NCI-H187 treated with DMSO at 0.1 percent for 48 hours (cell line): ENCODE measurements around the gene S100A4.
"Not testable (repeated sequence)": the region's sequence is repeated elsewhere in the genome, so short reads cannot be mapped to it uniquely, and the experiment has no call there.

ENCODE experiments used
- DNase-seq: peaks from one replicate; lab custom pipeline; 2025; lab: John Stamatoyannopoulos, UW

Gene S100A4

GRCh38 chr1:153567621-153568366 is 22.2 kb upstream of the S100A4 start:
- DNase-seq = no peak

- DNase-seq = no peak
Observed at GRCh38 chr1:153566414-153567371, 21.1 kb upstream of the S100A4 start.

GRCh38 chr1:153565529-153566374 is 20.1 kb upstream of the S100A4 start, which contains the start of gene S100A2:
S100A2 (minus strand) TSS chr1:153565844; CDS start chr1:153563877, 1,967 bp downstream.
- DNase-seq = no peak

GRCh38 chr1:153563991-153564390 is 18.4 kb upstream of the S100A4 start:
- no peak for DNase-seq

- no peak for DNase-seq
Observed at GRCh38 chr1:153563483-153563901, 17.9 kb upstream of the S100A4 start.

GRCh38 chr1:153562021-153562420 is 16.4 kb upstream of the S100A4 start:
- DNase-seq = not testable (repeated sequence)

GRCh38 chr1:153561466-153561985 is 15.9 kb upstream of the S100A4 start:
- DNase-seq = no peak

- no peak for DNase-seq
Observed at GRCh38 chr1:153560771-153561465, 15.3 kb upstream of the S100A4 start.

GRCh38 chr1:153560241-153560640 is 14.6 kb upstream of the S100A4 start:
- DNase-seq = no peak

- DNase-seq = no peak
Observed at GRCh38 chr1:153557877-153558276, 12.3 kb upstream of the S100A4 start.

GRCh38 chr1:153556348-153556747 is 10.7 kb upstream of the S100A4 start:
- DNase-seq = no peak

- no peak for DNase-seq
Observed at GRCh38 chr1:153553830-153554541, 8.4 kb upstream of the S100A4 start.

GRCh38 chr1:153553096-153553495 is 7.5 kb upstream of the S100A4 start:
- no peak for DNase-seq

GRCh38 chr1:153552335-153552734 is 6.7 kb upstream of the S100A4 start:
- DNase-seq = no peak

GRCh38 chr1:153550827-153551500 is 5.4 kb upstream of the S100A4 start:
- no peak for DNase-seq

GRCh38 chr1:153550398-153550758 is 4.8 kb upstream of the S100A4 start:
- no peak for DNase-seq

GRCh38 chr1:153549741-153550397 is 4.3 kb upstream of the S100A4 start:
- no peak for DNase-seq

GRCh38 chr1:153548722-153549688 is 3.4 kb upstream of the S100A4 start, which contains the start of gene S100A3:
S100A3 (minus strand) TSS chr1:153549258; CDS start chr1:153548485, 773 bp downstream.
- no peak for DNase-seq
